ENCODE data around the gene CUL2.

DNA sequence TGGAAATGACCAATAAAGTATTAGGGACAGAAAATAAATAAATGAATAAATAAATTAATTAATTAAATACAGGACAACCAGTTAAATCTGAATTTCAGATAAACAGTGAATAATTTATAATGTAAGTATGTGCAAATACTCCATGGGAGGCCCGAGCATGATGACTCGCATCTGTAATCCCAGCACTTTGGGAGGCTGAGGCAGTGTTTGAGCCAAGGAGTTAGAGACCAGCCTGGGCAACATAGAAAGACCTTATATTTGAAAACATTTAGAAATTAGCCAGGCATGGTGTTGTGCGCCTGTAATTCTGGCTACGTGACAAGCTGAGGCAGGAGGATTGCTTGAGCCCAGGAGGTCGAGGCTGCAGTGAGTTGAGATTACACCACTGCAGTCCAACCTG lies 123.7 kb downstream of the CUL2 start:
- no peak for TF ChIP-seq SUZ12 (IDR thresholded peaks at IDR 0.05; ENCODE audit: extremely low read depth, insufficient read depth, insufficient read length)
- no peak for TF ChIP-seq ZNF274 (IDR thresholded peaks at IDR 0.05; ENCODE audit: low read depth, low read length)
